Fibroblast of peridontal ligament (primary cell): ENCODE results near the gene SLC43A3.
"Not testable (repeated sequence)": the region's sequence is repeated elsewhere in the genome, so short reads cannot be mapped to it uniquely, and the experiment has no call there.

Source experiments
- DNase-seq: peaks from one replicate; pipeline ENCODE4 v3.0.0-alpha.2; 2010; ENCODE audit errors: extremely low read depth

The SLC43A3 gene

DNA sequence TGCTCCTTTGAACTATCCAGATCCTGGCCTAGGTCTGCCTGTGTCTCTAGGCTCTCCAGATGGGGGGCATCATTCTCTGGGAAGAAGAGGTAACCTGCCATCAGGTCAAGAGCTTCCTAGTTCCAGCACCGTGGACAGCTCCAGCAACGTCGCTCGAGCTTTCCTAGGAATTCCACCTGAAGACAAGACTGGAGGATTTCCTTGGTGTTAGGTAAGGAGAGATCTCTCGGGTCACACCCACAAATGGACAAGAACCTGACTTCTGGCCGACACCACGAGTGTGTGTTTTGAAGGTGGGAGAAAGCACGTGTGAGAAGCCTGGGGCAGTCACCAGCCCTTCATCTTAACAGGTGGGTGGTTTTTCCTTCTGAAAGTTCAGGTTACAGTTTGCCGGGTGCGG lies 47.2 kb downstream of the SLC43A3 start:
- DNase-seq, result peak; percentile 24

DNA sequence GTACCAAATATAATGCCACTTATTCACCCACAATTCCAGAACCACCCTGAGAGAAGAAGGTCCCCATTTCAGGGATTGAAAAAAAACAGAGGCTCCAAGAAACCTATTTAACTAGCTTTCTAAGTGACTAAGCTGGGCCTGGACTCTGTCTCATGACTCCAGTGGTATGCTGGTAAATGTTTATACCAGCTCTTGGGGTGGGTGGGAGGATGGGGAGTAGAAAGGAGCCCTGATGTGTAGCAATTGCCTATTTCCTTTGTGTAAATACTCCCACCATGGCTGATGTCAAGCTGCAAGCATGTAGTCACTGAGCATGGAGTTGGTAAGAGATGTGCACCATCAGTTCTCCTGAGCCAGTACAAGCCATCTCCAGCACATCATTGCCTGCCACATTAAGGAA lies 48.7 kb downstream of the SLC43A3 start:
- DNase-seq, result no peak

DNA sequence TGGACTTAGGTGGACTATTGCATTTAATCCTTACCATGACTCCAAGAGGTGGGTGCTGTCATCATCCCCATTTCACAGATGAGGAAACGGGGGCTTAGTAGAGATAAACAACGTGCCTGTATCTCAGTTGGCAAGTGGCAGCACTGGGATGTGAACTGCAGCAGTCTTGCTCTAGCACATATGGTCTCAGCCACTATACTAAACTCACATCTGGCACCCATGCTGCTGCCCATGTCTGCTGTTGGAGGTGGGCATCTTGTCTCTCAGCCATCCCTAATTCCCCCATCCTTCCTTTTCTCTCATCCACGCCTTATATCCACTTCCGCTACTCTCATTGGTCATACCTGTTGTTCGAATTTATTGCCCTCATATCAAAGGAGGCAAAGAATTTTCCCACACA lies 49.8 kb downstream of the SLC43A3 start:
- no peak for DNase-seq

DNA sequence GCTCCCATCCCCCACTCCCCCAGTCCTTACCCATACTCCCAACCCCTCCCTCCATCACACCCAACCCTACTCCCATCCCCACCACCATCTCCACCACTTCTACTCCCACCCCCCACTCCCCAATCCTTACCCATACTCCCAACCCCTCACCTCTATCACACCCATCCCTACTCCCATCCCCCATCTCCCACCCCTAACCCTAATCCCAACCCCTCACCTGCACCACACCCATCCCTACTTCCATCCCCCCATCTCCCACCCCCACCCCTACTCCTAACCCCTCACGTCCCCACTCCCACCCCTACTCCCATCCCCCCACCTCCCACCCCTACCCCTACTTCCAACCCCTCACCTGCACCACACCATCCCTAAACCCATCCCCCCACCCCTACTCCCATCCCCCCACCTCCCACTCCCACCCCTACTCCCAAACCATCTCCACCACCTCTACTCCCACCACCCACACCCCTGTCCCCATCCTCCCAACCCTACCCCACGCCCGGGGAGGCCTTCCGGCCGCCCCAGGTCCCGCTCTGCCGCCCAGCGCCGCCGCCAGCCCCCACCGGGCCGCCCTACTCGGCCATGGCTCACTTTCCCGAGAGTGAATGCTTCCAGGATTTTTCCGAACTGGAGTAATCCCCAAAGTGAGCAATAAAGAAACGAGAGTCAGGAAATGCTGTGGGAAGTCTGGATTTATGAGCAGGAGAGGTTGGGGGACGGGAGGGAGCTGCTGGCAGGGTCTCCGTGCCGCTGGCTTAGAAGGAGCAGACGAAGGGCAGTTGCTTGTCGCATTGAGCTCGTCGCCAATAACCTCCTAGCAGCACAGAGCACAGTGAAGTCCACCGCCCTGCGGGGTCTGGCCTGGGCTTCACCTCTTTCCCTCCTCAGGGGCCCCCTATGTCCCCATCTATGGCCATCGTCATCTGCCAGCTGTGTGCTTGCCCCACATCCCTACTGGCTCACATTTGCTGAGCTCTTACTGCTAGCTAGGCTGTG lies 50.5 kb downstream of the SLC43A3 start:
- no peak for DNase-seq

DNA sequence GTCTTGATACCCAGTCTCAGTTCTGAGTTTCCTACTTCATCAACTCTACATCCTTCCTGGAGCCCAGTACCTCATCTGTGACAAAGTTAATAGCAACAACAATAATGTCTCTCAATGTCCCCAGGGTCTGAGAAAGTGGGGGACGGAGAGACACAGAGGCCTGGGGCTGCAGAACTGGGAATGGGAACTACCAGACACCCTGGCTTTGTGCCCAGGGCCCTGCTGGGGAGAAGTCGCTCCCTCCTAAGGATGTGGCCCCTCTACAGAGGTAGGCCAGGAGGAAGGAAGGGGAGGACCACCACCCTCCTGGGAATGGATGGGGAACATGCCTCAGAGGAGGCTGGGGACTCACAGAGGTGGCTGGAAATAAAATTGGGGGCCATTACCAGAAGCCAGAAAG lies 51.4 kb downstream of the SLC43A3 start:
- no peak for DNase-seq

GRCh38 chr11:57374966-57375365 lies 52.0 kb downstream of the SLC43A3 start:
- no peak for DNase-seq

DNA sequence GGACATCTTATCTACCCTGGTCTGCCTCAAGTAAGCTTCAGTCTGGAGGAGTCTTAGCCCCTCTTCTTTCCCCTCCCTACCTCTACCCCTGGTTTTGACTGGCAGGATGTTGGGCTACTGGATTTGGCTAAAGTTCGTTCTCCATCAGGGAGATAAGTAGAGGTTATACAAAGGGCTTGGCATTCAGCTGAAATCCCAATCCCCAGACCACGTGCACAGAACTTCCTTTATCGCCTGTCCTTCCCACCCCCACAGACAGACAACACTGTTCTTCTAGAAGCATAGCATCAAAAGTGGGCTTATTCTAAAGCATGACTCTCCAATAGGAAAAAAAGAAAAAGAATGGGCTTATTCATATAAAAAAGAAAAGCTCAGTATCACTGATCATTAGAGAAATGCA lies 53.8 kb downstream of the SLC43A3 start:
- DNase-seq, result no peak

DNA sequence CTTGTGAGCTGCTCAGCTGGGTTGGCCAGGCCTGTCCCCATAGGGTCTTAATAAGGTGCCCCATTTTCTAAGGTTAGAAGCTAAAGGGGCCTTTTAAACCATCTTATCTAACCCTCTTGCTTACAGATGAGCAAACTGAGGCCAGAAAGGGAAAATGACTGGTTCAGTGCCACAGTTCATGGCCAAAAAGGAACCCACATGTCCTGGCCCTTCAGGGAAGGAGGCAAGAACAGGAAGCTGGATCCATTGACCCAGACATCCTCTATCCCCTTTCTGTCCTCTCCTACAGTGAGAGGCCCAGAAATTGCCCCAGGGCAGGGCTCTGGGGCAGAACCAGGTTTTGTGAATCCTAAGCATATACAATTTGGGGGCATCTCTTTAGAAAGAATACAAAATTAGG lies 56.0 kb downstream of the SLC43A3 start:
- no peak for DNase-seq

GRCh38 chr11:57370251-57370650 lies 56.7 kb downstream of the SLC43A3 start:
- no peak for DNase-seq

GRCh38 chr11:57368845-57369232 lies 58.1 kb downstream of the SLC43A3 start:
- DNase-seq, result no peak

- DNase-seq, result no peak
These were observed 58.6 kb downstream of the SLC43A3 start for GRCh38 chr11:57368106-57368844.

DNA sequence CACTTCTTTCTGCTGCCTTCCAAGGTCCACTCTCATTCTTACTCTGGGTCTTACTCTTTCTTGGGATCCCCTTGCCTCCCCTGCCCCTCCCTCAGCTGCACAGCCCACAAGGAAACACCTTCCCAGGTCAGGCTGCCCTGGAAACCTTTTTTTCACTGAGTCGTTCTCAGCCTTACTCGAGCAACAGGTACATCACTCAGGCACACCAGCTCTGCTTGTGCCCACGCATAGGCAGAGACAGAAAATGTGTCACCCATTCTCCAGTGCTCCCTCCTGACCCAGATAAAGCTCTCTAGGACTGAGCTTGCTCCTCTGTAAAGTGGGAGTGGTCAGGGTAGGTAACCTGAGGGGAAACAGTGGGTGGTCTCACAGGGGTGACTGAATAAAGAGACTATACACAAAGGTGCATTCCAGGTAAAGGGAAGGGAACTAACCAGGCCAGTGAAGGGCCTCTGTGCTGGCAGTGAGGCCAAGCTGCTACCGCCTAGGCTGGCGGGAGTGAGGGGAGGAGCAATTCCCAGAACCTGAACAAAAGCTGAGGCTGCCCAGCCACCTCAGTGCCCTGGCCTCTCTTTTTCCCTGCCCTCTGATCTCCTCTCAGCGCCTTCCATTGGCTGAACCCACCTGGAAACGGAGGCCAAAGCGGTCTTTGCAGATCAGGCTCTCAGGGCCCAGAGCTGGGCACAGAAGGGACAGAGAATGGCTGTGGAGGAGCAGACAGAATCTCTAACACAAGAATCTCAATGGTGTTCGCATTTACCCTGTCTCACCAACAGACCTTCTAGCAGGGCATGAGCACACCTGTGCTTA lies 61.9 kb downstream of the SLC43A3 start:
- DNase-seq, result no peak

DNA sequence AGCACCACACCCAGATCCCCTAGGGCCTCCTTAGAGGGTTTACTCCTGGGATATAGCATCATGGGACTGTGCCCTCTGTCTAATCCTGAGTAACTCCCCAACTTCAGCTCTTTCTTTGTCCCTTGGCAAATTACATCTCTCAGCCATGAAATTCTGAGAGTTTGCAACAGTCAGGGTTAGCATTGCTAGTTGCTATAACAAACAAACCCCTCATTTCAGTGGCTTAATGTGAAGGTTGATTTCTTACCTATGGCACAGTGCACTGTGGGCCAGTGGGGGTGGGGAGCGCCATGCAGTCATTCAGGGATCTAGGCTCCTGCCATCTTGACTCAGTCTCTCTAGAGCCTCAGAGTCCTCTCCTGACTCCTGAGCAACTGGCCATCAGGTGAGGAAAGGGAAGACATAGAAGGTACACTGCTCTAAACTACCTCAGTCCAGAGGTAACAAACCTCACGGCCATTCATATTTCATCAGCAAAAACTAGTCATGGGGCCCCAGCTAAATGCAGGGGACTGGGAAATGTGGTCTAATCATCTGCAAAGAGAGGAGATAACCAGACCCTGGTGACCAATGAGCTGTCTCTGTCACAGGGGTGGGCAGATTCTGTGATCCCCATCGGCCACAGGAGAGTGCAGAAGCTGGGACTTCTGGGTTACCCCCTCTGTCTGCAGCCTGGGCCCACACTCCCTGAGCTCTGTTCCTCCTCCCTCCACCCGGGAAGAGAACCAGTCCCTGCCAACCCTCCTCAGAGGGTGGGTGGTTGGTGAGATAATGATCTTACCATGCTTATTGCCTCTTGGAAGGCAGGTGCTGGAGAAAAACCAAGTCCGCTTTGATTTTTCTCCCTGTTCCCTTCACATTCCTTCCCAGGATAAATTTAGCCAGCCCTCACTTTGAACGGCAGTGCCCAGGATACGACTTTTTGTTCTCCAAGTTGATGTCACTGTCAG lies 63.5 kb downstream of the SLC43A3 start:
- DNase-seq, result no peak

DNA sequence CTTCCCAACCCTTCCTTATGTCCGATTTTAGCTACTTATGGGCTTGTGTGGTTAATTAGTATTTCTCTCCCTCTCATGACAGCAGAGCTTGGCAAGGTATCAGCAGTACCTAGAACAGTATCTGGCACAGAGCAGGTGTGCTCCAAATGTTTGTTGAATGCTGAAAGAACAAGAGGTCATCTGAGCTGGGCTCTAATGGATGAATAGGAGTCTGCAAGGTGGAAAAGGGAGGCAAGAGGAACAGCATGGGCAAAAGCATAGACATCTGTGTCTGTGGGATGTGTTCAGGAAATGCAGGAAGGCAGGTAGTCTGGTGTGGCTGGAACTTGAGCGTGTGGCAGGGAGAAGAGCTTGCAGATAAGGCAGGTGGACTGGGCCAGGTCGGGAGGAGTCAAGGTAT lies 65.0 kb downstream of the SLC43A3 start:
- no peak for DNase-seq

DNA sequence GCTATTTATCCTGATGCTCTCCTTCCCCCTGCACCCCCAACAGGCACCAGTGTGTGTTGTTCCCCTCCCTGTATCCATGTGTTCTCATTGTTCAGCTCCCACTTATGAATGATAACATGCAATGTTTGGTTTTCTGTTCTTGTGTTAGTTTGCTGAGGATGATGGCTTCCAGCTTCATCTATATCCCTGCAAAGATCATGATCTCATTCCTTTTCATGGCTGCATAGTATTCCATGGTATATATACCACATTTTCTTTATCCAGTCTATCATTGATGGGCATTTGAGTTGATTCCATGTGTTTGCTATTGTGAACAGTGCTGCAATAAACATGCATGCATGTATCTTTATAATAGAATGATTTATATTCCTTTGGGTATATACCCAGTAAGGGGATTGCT lies 65.5 kb downstream of the SLC43A3 start:
- DNase-seq, result not testable (repeated sequence)

DNA sequence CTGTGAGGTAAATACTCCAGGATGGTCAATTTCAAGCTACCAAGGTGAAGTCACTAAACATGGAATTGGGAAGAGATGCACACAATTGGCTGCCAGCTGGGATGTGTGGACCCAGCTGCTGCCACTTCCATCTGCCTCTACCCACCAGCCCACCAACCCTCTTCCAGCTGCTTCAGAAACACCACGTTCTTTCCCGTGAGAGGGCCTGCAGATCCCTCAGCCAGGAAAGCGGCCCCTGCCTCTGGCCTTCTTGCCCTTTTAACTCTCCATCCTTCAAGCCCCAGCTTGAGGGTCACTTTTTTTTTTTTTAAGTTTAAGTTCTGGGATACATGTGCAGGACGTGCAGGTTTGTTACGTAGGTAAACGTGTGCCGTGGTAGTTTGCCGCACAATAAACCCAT lies 65.9 kb downstream of the SLC43A3 start:
- no peak for DNase-seq

DNA sequence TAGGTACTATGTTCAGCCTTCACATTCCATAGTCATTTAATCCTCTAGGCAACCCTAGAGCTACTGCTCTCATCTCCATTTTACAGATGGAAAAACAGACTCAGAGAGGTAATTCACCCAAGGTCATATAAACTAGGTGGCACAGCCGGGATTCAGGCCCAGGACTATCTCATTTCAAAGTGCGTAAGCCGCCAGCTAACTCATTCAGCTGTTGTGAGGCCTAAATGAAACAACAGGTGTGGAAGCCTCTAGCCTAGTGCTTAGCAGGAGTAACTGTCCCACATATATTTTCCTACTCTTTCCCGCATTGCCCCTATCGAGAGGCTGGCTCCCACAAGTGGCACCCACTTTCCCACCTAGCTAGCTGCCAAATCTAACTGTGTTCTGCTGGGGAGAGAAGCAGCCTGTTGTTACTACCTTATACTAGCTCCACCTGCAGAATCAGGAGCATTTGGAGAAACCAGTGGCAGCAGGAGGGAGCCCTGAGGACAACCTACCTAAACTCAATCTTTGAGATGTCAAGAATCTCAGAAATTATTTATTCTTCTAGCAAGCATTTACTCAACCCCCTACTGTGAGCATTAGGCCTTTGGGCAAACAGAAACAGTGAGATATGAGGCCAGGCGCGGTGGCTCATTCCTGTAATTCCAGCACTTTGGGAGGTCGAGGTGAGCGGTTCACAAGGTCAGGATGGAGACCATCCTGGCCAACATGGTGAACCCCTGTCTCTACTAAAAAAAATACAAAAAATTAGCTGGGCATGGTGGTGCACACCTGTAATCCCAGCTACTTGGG lies 66.8 kb downstream of the SLC43A3 start:
- DNase-seq, result no peak

- DNase-seq, result no peak
These were observed 67.5 kb downstream of the SLC43A3 start for GRCh38 chr11:57359396-57359795.

DNA sequence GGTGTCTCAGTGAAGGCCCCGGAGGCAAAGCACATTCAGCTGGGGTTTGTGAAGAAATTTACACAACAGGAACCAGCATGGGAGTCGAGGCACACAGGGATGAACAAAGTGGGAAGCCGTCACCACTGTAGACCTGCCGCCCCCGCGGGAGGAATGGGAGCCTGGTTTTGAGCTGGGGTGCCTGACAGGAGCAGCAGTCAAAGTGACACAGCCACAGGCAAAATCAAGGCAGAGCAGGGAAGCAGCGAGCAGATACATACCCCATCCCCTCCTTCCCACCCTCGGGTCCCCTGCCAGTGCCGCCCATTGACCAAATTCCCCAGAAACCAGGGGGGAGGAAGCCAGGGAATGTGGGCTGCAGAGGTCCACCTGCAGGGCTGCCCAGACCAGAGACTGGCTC lies 67.9 kb downstream of the SLC43A3 start:
- no peak for DNase-seq

DNA sequence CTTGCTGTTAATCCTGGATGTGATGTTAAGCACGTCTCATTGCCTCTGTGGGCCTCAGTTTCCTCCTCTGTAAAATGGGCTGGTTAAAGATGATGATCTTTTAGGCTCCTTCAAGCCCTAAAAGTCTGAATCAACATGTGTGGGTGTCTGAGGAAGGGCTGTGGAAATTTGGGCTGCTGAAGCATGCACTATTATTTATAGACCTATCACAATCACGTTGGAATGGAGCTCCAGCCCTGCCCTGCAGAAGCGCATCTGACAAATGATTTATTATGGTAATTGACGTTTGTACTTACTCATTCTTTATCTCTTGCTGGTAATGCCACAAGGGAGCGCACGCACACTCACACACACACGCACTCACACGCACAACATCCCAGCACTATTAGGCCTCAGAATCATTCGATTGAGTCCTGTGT lies 68.4 kb downstream of the SLC43A3 start:
- DNase-seq, result no peak
